SK-N-SH treated with all-trans-retinoic acid at 6 μM for 48 hours (cell line): ENCODE data around the gene DOP1A.

Source experiments
- BACH2 ChIP-seq: fragments of 250-450 bp; sonication (Bioruptor Pico); IDR thresholded peaks from 2 replicates; pipeline ENCODE4 v1.9.0; 2021; ENCODE audit warnings: mild to moderate bottlenecking, borderline replicate concordance
- ESRRG ChIP-seq: fragments of 250-450 bp; sonication (Bioruptor Pico); IDR thresholded peaks from 2 replicates; pipeline ENCODE4 v1.6.1; 2021; ENCODE audit warnings: mild to moderate bottlenecking
- GLIS3 ChIP-seq: fragments of 250-450 bp; sonication (Bioruptor Pico); IDR thresholded peaks from 2 replicates; pipeline ENCODE4 v1.5.0; 2020; ENCODE audit warnings: mild to moderate bottlenecking, moderate library complexity
- OSR1 ChIP-seq: fragments of 250-450 bp; sonication (Bioruptor Pico); IDR thresholded peaks from 2 replicates; pipeline ENCODE4 v1.8.0; 2022; ENCODE audit warnings: moderate library complexity, mild to moderate bottlenecking, inconsistent platforms
- RARB ChIP-seq: fragments of 250-450 bp; sonication (Bioruptor Pico); IDR thresholded peaks from 2 replicates; pipeline ENCODE4 v1.8.0; 2021; ENCODE audit warnings: mild to moderate bottlenecking, moderate library complexity
- SNAI2 ChIP-seq: fragments of 250-450 bp; sonication (Bioruptor Pico); IDR thresholded peaks from 2 replicates; pipeline ENCODE4 v1.5.0; 2020; ENCODE audit warnings: mild to moderate bottlenecking, moderate library complexity
- TOX ChIP-seq: fragments of 250-450 bp; sonication (Bioruptor Pico); IDR thresholded peaks from 2 replicates; pipeline ENCODE4 v1.8.0; 2021; ENCODE audit warnings: mild to moderate bottlenecking, moderate library complexity, borderline replicate concordance
- ZFP3 ChIP-seq: fragments of 250-450 bp; sonication (Bioruptor Pico); IDR thresholded peaks from 2 replicates; pipeline ENCODE4 v1.5.0; 2020; ENCODE audit warnings: mild to moderate bottlenecking, moderate library complexity
- ZFP30 ChIP-seq: fragments of 450-650 bp; formaldehyde crosslinking; IDR thresholded peaks from 2 replicates; pipeline ENCODE4 v1.5.0; 2022; ENCODE audit warnings: mild to moderate bottlenecking, moderate library complexity
- ZNF70 ChIP-seq: fragments of 450-650 bp; formaldehyde crosslinking; IDR thresholded peaks from 2 replicates; pipeline ENCODE4 v1.5.0; 2020; ENCODE audit warnings: mild to moderate bottlenecking, moderate library complexity
- ZNF8 ChIP-seq: fragments of 450-650 bp; formaldehyde crosslinking; IDR thresholded peaks from 2 replicates; pipeline ENCODE4 v1.5.0; 2020; ENCODE audit warnings: mild to moderate bottlenecking, moderate library complexity
- TF ChIP-seq, protein P1 (sequence below): fragments of 250-450 bp; sonication (Bioruptor Pico); IDR thresholded peaks from 2 replicates; pipeline ENCODE4 v1.8.0; 2020; ENCODE audit warnings: mild to moderate bottlenecking, moderate library complexity, borderline replicate concordance
- TF ChIP-seq, protein P2 (sequence below): fragments of 250-450 bp; sonication (Bioruptor Pico); IDR thresholded peaks from 2 replicates; pipeline ENCODE4 v1.5.1; 2020; ENCODE audit warnings: low read depth, mild to moderate bottlenecking, moderate library complexity

DNA sequence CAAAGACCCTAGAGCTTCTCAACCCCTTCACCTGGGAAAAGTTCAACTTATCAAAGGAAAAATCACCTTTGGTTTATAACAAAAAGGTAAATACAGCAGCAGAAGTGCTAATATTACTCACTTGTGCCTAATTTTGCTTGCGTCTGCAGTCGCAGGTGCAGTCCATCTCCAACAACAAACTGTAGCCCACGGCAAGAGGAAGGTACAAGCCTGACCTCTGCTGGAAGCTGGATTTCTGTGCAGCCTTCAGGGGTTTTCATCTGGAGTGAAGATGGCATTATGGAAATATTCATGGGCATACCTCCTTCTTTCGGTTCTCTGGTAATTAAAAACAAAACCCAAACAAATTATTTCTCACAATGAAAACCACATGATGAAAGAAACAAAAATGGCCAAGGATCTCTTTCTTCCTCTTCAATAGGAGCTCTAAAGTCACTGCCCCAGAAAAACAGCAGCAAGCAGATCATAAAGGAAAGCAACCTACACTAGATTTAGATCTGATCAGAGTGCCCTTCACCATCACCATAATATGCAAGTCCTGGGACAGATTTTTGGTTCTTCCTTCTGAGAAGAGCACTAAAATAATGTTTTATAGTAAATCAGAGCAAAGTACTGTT, 9.7 kb upstream of the DOP1A start:
- TF ChIP-seq ZNF70 (CRISPR knock-in tag) (no peak), TOX (CRISPR knock-in tag) (no peak), ZFP30 (CRISPR knock-in tag) (no peak), BACH2 (CRISPR knock-in tag) (no peak), ZFP3 (CRISPR knock-in tag) (no peak), SNAI2 (no peak), ZNF8 (CRISPR knock-in tag) (no peak), RARB (no peak), GLIS3 (CRISPR knock-in tag) (no peak), OSR1 (CRISPR knock-in tag) (no peak), ESRRG (CRISPR knock-in tag) (no peak)
- TF ChIP-seq, protein P1, sequence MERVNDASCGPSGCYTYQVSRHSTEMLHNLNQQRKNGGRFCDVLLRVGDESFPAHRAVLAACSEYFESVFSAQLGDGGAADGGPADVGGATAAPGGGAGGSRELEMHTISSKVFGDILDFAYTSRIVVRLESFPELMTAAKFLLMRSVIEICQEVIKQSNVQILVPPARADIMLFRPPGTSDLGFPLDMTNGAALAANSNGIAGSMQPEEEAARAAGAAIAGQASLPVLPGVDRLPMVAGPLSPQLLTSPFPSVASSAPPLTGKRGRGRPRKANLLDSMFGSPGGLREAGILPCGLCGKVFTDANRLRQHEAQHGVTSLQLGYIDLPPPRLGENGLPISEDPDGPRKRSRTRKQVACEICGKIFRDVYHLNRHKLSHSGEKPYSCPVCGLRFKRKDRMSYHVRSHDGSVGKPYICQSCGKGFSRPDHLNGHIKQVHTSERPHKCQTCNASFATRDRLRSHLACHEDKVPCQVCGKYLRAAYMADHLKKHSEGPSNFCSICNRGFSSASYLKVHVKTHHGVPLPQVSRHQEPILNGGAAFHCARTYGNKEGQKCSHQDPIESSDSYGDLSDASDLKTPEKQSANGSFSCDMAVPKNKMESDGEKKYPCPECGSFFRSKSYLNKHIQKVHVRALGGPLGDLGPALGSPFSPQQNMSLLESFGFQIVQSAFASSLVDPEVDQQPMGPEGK (CRISPR knock-in tag), result no peak
- TF ChIP-seq, protein P2, sequence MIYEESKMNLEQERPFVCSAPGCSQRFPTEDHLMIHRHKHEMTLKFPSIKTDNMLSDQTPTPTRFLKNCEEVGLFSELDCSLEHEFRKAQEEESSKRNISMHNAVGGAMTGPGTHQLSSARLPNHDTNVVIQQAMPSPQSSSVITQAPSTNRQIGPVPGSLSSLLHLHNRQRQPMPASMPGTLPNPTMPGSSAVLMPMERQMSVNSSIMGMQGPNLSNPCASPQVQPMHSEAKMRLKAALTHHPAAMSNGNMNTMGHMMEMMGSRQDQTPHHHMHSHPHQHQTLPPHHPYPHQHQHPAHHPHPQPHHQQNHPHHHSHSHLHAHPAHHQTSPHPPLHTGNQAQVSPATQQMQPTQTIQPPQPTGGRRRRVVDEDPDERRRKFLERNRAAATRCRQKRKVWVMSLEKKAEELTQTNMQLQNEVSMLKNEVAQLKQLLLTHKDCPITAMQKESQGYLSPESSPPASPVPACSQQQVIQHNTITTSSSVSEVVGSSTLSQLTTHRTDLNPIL, result no peak
